Measurements from ENCODE around the gene TMEM129. TPM values are rescaled to one million over a fixed set of nuclear protein-coding genes. Genes with fewer than 3 reads are reported as not detected.

The TMEM129 gene
- total RNA-seq (2021) (44.2 to 54.9 TPM (median 48.7 TPM) in 3 replicates), Bru-seq, nascent RNA (percentile 72 among the genes with signal in this experiment)
- long read RNA-seq, experiment 1, transcript TMEM129-202 (4 exons, 2,810 nt), result major isoform, 143 of 232 reads
- long read RNA-seq, experiment 1, transcript TMEM129-204 (2 exons, 958 nt), result minor isoform, 14 of 232 reads
- long read RNA-seq, experiment 1, transcript TMEM129-201 (3 exons, 2,678 nt), result minor isoform, 11 of 232 reads
- long read RNA-seq, experiment 1, partial matches to known transcripts, result 11 of 232 reads
- long read RNA-seq, experiment 1, other reads (novel, unspliced or antisense), result 52 of 232 reads
- long read RNA-seq, experiment 2, transcript TMEM129-202 (4 exons, 2,810 nt), result major isoform, 20 of 46 reads
- long read RNA-seq, experiment 2, partial matches to known transcripts, result 3 of 46 reads
- long read RNA-seq, experiment 2, other reads (novel, unspliced or antisense), result 20 of 46 reads
- long read RNA-seq, experiment 3, partial matches to known transcripts, result 0 of 4 reads
- long read RNA-seq, experiment 3, other reads (novel, unspliced or antisense), result 3 of 4 reads

GRCh38 chr4:1721003-1721665 is at the start of gene TMEM129, which contains the start of gene TACC3:
TMEM129 (minus strand) TSS chr4:1721323; CDS start chr4:1720837, 486 bp downstream.
TACC3 (plus strand) TSS chr4:1721521; CDS start chr4:1723422, 1,901 bp downstream.
- H3K27ac Mint-ChIP-seq, result peak within 1 kb of the TSS; percentile 96
- CTCF ChIA-PET, result interaction anchor here (0.6 to 4.3 kb wide), 12 partner anchors 9 to 366 kb away, joined by 3 to 30 read pairs (median 4); partner anchors contain the start of gene SLBP
- TF ChIP-seq ATF2 (CRISPR knock-in tag; IDR thresholded peaks at IDR 0.05; ENCODE audit: borderline replicate concordance, low read depth) (no peak), ZMAT4 (CRISPR knock-in tag; IDR thresholded peaks at IDR 0.05) (no peak), SMAD4 (CRISPR knock-in tag; IDR thresholded peaks at IDR 0.05) (no peak), ELF4 (CRISPR knock-in tag; IDR thresholded peaks at IDR 0.05; ENCODE audit: low read depth) (peak; percentile 30; the same call in 1 of the 2 replicates), ZNF396 (CRISPR knock-in tag; IDR thresholded peaks at IDR 0.05; ENCODE audit: borderline replicate concordance) (no peak), NR2C2 (CRISPR knock-in tag; IDR thresholded peaks at IDR 0.05) (peak; percentile 89), USF1 (CRISPR knock-in tag; IDR thresholded peaks at IDR 0.05) (no peak), ERG (CRISPR knock-in tag; IDR thresholded peaks at IDR 0.05) (no peak), CREB1 (CRISPR knock-in tag; IDR thresholded peaks at IDR 0.05) (0 out of 2 replicates have a peak, but pooled peaks have one; percentile 20), ZNF281 (CRISPR knock-in tag; IDR thresholded peaks at IDR 0.05) (no peak), ZBTB43 (CRISPR knock-in tag; IDR thresholded peaks at IDR 0.05) (no peak), NFE2L1 (CRISPR knock-in tag; IDR thresholded peaks at IDR 0.05) (no peak), SMAD3 (CRISPR knock-in tag; IDR thresholded peaks at IDR 0.05; ENCODE audit: borderline replicate concordance) (no peak), HMGXB4 (CRISPR knock-in tag; IDR thresholded peaks at IDR 0.05) (no peak), PRDM15 (CRISPR knock-in tag; IDR thresholded peaks at IDR 0.05) (no peak), NR3C1 (CRISPR knock-in tag; conservative IDR thresholded peaks at IDR 0.05; ENCODE audit: low read depth) (no peak), FOXK1 (CRISPR knock-in tag; IDR thresholded peaks at IDR 0.05) (peak; percentile 57; the same call in 1 of the 2 replicates), ATF6 (CRISPR knock-in tag; IDR thresholded peaks at IDR 0.05) (no peak)

More at GRCh38 chr4:1721003-1721665, at the start of gene TMEM129, which contains the start of gene TACC3:
- Mint-ChIP-seq H3K9me3 (no peaks in the 10 kb centered on the region), H3K4me1 (peaks cover 23% of the 10 kb centered on the region), H3K4me3 (peak within 1 kb of the TSS; percentile 96), H3K36me3 (peaks cover 39% of the 10 kb centered on the region), H3K27me3 (ENCODE audit: low read depth) (no peaks in the 10 kb centered on the region)
- peak; percentile 97 for DNase-seq (ENCODE audit: low spot score)
- ATAC-seq, result peak; percentile 90
- POLR2A ChIA-PET, result interaction anchor here (0.5 to 1.7 kb wide), 6 partner anchors 9 to 560 kb away, joined by 3 to 16 read pairs (median 4); partner anchors contain the start of gene SLBP
